Posterior cingulate gyrus (tissue), 11 donors: Measurements from ENCODE around the gene COL1A1.

Source experiments
- DNase-seq, 10 donors: peaks; one replicate each; pipeline versions ENCODE4 v3.0.0 to v3.0.0-alpha.2; 2020 to 2021; ENCODE audit warnings: mixed read lengths in 3 of 10
- intact Hi-C: fragments of 100-400 bp; cut with DNase I; formaldehyde crosslinking; loops from one replicate; pipeline ENCODE4 v1.15.1; 2023

Gene COL1A1

GRCh38 chr17:50214976-50215760, 13.7 kb upstream of the COL1A1 start:
- no peak for DNase-seq
- intact Hi-C loops = no loop called here

- intact Hi-C loops = no loop called here
- DNase-seq = no peak
Observed at GRCh38 chr17:50213026-50214022, 11.9 kb upstream of the COL1A1 start.

GRCh38 chr17:50212121-50212843, 10.9 kb upstream of the COL1A1 start:
- intact Hi-C loops = no loop called here

GRCh38 chr17:50211249-50212120, 10.1 kb upstream of the COL1A1 start:
- DNase-seq = no peak
- intact Hi-C loops = no loop called here

More at GRCh38 chr17:50212121-50212843, 10.9 kb upstream of the COL1A1 start:
- DNase-seq = no peak

GRCh38 chr17:50210240-50211225, 9.1 kb upstream of the COL1A1 start:
- intact Hi-C loops = no loop called here
- DNase-seq = no peak

- intact Hi-C loops = no loop called here
- no peak for DNase-seq
Observed at GRCh38 chr17:50209472-50210239, 8.2 kb upstream of the COL1A1 start.

GRCh38 chr17:50209133-50209471, 7.7 kb upstream of the COL1A1 start:
- peak in 1 of 10 donors; percentile 5 for DNase-seq
- intact Hi-C loops = no loop called here

GRCh38 chr17:50208611-50209061, 7.2 kb upstream of the COL1A1 start:
- intact Hi-C loops = no loop called here
- no peak for DNase-seq

GRCh38 chr17:50207792-50208567, 6.5 kb upstream of the COL1A1 start:
- intact Hi-C loops = no loop called here
- peak in 1 of 10 donors; percentile 7 for DNase-seq

GRCh38 chr17:50207315-50207714, 5.9 kb upstream of the COL1A1 start:
- intact Hi-C loops = no loop called here
- DNase-seq = no peak

GRCh38 chr17:50206604-50207293, 5.3 kb upstream of the COL1A1 start:
- intact Hi-C loops = no loop called here
- DNase-seq = no peak

- no peak for DNase-seq
- intact Hi-C loops = no loop called here
Observed at GRCh38 chr17:50205963-50206505, 4.6 kb upstream of the COL1A1 start.

GRCh38 chr17:50205111-50205962, 3.9 kb upstream of the COL1A1 start:
- intact Hi-C loops = no loop called here

GRCh38 chr17:50204431-50204830, 3.0 kb upstream of the COL1A1 start:
- peak in 1 of 10 donors; percentile 42 for DNase-seq
- intact Hi-C loops = no loop called here

More at GRCh38 chr17:50205111-50205962, 3.9 kb upstream of the COL1A1 start:
- DNase-seq = no peak
